GM21423 (cell line): ENCODE measurements around the gene ABLIM1.

Experiments
- ATAC-seq: cut with Tn5 transposase; IDR thresholded peaks from one replicate; pipeline ENCODE4 v1.9.1; 2021; ENCODE audit warnings: mild to moderate bottlenecking, moderate library complexity; ENCODE audit not compliant: unreplicated experiment

The ABLIM1 gene

GRCh38 chr10:114680543-114681117, 22.6 kb upstream of the ABLIM1 start:
- no peak for ATAC-seq

DNA sequence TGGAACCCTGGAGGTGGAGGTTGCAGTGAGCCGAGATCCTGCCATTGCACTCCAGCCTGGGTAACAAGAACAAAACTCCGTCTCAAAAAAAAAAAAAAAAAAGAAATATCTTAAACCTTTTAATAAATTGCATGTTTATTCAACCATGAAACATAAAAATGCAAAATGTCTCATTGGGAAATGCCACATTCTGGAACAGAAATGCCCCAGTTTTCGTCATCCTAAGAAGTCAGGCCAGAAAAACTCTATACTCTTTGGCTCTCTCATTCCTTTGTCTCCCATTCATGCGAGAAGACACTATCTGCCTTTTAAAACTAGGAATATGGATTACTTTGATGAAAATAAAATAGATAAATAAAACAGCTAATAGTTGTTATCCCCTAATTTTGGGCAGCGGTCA, 21.5 kb upstream of the ABLIM1 start:
- no peak for ATAC-seq

DNA sequence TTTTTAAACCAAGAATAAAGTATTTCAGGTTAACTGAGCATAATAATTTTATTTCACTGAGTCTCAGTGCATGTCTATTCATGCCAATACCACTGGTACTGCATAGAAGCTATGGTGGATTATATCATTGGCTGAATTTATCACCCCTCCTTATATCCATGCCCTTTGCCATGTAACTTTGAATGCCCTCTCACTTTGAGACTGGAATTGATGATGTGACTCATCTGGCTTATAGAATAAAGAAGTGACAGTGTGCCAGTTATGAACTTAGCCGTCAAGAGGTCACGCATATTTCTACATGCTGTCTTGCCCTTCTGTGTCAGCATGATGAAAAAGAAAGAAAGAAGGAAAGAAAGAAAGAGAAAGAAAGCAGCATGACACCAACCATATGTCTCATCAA, 20.7 kb upstream of the ABLIM1 start:
- ATAC-seq, result no peak

- ATAC-seq, result no peak
Observed at GRCh38 chr10:114678336-114678735, 20.3 kb upstream of the ABLIM1 start.

- no peak for ATAC-seq
Observed at GRCh38 chr10:114674346-114674745, 16.3 kb upstream of the ABLIM1 start.

GRCh38 chr10:114669648-114670047, 11.6 kb upstream of the ABLIM1 start:
- ATAC-seq, result no peak

- ATAC-seq, result no peak
Observed at GRCh38 chr10:114668375-114669080, 10.5 kb upstream of the ABLIM1 start.

- no peak for ATAC-seq
Observed at GRCh38 chr10:114665873-114666272, 7.8 kb upstream of the ABLIM1 start.

DNA sequence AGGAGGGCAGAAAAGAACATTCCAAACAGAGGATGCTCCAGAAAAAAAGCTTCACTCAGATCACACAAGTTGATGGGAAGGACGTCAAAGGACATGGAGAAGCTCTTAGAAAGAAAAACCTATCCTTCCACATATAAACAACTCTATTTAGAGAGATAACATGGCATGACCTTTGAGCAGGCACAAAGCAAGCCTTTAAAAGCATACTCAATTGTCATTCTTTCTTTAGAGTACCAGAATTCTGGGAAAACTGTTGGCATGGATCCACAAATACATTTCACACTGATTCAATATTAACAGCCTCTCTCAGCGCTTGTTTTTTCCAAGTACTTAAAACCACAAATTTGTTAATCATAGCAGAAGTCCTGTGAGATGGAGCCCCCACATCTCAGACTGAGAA, 7.3 kb upstream of the ABLIM1 start:
- no peak for ATAC-seq

- ATAC-seq, result no peak
Observed at GRCh38 chr10:114664127-114664526, 6.1 kb upstream of the ABLIM1 start.

DNA sequence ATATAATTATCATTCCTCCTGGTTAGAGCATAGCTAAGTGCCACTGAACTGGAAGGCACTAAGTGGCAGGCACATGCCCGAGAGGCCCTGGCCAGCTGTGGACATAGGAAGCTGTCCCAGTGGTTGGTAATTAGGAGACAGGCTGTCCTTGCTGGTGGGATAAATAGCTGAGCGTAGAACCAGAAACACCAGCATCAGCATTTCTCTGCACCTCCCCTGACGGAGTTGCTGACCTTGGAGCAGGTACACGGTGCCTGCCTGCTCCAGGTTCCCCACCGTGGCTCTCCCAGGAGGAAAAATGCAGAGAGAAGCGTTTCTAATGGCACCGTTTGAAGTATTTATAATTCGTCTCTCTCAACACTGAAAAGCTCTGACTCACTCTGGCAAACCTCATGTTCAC, 5.6 kb upstream of the ABLIM1 start:
- no peak for ATAC-seq

GRCh38 chr10:114662646-114663217, 4.7 kb upstream of the ABLIM1 start:
- ATAC-seq, result no peak

DNA sequence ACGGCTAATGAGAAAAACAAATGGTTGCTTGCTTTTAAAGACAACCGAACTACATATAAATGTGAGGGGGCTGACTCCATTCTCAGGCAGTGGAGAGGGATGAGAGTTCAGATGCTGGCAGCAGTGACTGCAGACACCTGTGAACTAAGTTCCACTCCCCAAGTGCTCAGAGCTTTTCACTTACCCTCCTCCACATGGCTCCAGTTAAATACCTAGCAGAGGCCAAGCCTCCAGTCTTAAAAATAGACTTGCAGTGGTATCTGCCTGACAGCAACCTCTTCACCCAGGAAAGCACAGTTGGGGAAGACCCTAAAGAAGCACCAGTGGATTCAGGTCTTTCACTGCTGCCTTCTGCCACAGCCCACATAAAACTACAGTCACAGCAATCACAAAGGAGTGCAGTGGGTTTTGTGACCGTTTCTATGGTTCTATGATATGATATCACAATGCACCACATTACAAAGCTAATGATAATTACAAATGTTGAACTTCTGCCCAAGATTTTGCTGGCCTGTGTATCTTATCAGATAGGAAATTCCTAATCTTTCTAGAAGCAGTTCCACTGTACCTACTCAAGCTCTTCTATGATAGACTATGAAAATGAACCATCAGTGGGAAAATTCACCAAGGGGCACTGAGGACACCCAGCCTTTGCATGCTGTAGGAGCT, 3.3 kb upstream of the ABLIM1 start:
- no peak for ATAC-seq

GRCh38 chr10:114655671-114656070, 2.4 kb downstream of the ABLIM1 start:
- ATAC-seq, result no peak

DNA sequence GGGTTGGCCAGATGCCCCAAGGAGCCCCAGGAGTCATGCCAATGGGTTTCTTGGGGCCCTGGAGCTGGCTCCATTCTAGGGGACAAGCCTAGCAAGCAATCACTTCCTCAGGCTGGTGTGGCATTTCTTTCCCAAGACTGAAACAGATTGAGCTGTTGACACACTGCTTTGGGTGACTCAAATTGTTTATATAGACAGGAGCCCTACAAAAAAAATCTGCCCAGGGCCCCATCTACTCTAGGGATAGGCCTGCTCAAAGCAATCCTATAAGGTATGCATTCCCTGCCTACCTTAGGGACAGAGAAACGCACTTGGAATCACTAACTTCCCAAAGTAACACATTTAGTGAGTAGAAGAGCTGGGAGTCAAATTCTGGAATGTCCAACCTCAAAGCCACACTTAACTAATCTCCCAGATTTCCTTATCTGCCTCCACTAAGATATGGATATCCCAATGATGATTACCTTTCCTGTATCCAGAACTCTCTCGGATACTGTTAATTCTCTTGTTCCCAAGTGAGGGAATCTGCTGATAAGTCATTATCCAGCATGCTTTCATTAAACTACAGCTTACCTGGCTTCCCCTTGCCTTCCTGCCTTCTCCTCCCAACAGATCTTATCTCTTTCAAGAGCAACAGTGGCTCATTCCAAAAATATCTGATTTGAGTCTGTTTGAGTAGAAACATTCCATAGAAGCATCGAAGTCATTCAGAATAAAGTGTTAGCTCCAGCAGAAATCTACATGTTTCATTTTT, 3.1 kb downstream of the ABLIM1 start:
- no peak for ATAC-seq

DNA sequence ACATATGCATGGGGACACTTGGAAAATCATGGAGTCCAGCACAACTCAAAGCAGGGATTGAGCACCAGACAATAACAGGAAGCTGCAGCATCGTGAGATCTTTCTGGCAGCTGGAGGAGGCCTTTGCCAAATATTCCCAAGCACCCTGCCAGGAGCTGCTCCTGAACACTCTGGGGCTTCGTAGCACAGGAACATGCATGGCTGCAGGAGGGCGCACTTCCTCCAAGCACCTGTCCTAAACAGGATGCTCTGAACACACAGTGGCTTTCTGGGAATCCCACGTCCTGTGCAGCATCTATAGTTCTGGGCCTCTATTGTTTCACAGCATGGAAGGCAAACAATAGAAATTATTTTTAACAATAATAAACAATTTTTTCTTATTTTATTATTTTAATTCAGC, 4.1 kb downstream of the ABLIM1 start:
- ATAC-seq, result no peak

DNA sequence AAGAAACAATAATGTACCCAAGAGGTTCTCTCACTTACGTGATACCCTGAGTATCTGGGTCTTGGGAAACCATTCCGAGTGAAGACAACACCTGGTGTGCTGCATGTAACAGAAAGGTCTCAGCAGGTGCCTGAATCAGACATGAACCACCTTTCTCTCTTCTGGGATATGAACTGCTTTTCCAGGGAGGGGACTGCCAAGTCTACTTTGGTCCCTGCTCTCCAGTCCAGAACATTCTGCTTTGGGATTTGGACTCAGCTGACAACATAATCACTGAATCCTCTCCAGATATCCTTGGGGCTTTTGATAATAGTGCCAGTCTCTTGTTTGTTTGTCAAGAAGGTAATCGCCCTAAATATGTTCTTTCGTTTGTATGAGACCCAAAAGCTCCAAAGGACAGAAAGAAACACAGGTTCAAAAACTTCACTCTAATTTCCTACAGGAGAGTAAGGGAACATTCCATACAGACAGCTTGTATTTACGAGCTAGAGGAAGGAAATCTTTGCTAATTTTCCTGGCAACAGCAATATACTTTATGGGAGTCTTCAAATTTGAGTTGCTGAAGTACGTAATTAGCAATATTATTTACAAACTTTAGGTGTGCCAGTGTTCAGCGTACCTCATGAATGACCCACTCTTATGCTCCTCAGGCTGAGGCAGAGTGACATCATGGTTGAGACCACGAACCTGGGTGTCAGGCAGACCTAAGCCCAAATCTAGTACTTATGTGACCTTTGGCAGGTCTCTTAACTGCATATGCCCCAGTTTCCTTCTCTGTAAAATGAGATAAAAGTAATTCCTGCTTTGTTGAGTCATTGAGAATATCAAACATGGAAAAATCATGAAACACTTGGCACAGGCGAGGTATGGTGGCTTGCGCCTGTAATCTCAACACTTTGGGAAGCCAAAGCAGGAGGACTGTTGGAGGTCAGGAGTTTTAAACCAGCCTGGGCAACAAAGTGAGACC, 5.4 kb downstream of the ABLIM1 start:
- no peak for ATAC-seq

GRCh38 chr10:114650831-114651230, 7.2 kb downstream of the ABLIM1 start:
- ATAC-seq, result no peak

DNA sequence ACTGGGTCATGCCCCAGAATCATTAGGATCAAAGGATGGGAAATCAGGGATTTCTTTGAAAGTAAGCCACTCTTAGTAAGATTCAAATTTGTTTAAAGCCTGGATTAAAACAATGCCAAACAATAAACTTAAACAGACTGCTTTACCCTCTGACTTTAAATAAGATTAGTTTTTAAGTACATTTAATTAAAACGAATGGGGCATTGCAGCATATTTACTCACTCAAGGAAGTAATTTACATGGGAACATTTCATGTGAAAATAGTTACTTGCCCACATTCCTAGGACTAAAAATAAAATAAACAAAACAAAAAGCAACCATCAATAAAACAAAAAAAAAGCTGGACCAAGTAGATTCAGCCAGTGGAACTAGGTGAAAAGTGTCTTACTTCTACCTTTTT, 7.8 kb downstream of the ABLIM1 start:
- ATAC-seq, result no peak

DNA sequence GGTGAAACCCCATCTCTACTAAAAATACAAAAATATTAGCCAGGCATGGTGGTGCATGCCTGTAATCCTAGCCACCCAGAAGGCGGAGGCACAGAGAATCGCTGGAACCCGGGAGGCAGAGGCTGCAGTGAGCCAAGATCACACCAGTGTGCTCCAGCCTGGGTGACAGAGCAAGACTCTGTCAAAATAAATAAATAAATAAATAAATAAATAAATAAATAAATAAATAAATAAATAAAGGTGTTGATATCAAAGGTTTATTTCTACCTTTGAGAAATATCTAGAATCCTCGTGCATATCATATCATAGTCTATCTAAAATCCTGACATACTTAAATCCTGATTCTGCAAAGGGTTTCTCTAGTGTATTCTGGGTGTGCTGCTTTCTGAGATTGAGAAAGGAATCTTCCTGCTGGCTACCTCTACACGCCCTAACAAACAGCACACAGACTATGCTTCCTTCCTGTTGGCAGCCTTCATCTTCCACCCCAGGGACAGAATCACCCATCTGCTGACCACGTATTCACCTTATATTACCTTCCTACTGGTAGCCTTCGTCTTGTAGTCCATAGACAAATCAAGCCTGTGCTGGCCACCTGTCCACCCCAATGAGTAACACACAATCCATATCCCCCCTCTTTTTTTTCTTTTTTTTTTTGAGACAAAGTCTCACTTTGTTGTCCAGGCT, 8.7 kb downstream of the ABLIM1 start:
- ATAC-seq, result no peak
